ENCODE data around the gene CX3CR1.

Gene CX3CR1

GRCh38 chr3:39291903-39292329 is 12.1 kb upstream of the CX3CR1 start:
- DNase-seq = peak; percentile 79 to 82

GRCh38 chr3:39290255-39290654 is 10.4 kb upstream of the CX3CR1 start:
- DNase-seq = no peak

- no peak for DNase-seq
Observed at GRCh38 chr3:39289107-39289506, 9.3 kb upstream of the CX3CR1 start.

- peak; percentile 72 to 75 for DNase-seq
Observed at GRCh38 chr3:39288300-39288808, 8.5 kb upstream of the CX3CR1 start.

GRCh38 chr3:39287216-39288164 is 7.7 kb upstream of the CX3CR1 start:
- DNase-seq = no peak

GRCh38 chr3:39286771-39287170 is 6.9 kb upstream of the CX3CR1 start:
- DNase-seq = no peak

GRCh38 chr3:39285332-39285731 is 5.5 kb upstream of the CX3CR1 start:
- no peak for DNase-seq

GRCh38 chr3:39284457-39284881 is 4.6 kb upstream of the CX3CR1 start:
- no peak for DNase-seq

- DNase-seq = no peak
Observed at GRCh38 chr3:39282057-39282456, 2.2 kb upstream of the CX3CR1 start.

GRCh38 chr3:39281533-39281932 is 1.7 kb upstream of the CX3CR1 start:
- DNase-seq = no peak

- no peak for DNase-seq
Observed at GRCh38 chr3:39280571-39280970, 735 bp upstream of the CX3CR1 start.

- DNase-seq = no peak
Observed at GRCh38 chr3:39278616-39278935, 1.3 kb downstream of the CX3CR1 start.

GRCh38 chr3:39277893-39278615 is 1.8 kb downstream of the CX3CR1 start:
- no peak for DNase-seq

GRCh38 chr3:39276746-39277145 is 3.1 kb downstream of the CX3CR1 start:
- no peak for DNase-seq

GRCh38 chr3:39275963-39276593 is 3.8 kb downstream of the CX3CR1 start:
- no peak for DNase-seq

- no peak for DNase-seq
Observed at GRCh38 chr3:39275052-39275451, 4.8 kb downstream of the CX3CR1 start.

GRCh38 chr3:39273119-39273518 is 6.7 kb downstream of the CX3CR1 start:
- no peak for DNase-seq

GRCh38 chr3:39272191-39272590 is 7.6 kb downstream of the CX3CR1 start:
- no peak for DNase-seq

GRCh38 chr3:39271363-39271914 is 8.4 kb downstream of the CX3CR1 start:
- no peak for DNase-seq

GRCh38 chr3:39269528-39269927 is 10.3 kb downstream of the CX3CR1 start:
- no peak for DNase-seq

GRCh38 chr3:39268549-39268900 is 11.3 kb downstream of the CX3CR1 start:
- DNase-seq = no peak

GRCh38 chr3:39267631-39268548 is 11.9 kb downstream of the CX3CR1 start:
- DNase-seq = peak; percentile 47 to 53
